PC-9 (cell line): ENCODE data around the gene NCOA3. TPM values are rescaled to one million over a fixed set of nuclear protein-coding genes. Genes with fewer than 3 reads are reported as not detected.

ENCODE experiments used
- BruUV-seq: library from RNA; stranded (reverse); fragments of 400-500 nt; replicated peaks from 2 replicates; lab custom pipeline; 2021; lab: Mats Ljungman, UMichigan
- CTCF ChIA-PET: fragments of 300-600 bp; sonication (Branson Sonifier 250); formaldehyde crosslinking; loops from one replicate; lab custom pipeline; 2022; ENCODE audit warnings: antibody characterized with exemption; lab: Charles Lee
- POLR2A ChIA-PET: fragments of 300-600 bp; sonication (Branson Sonifier 250); formaldehyde crosslinking; loops from one replicate; lab custom pipeline; 2022; ENCODE audit warnings: antibody characterized with exemption; ENCODE audit not compliant: unreplicated experiment; lab: Charles Lee
- DNase-seq, 2 experiments: peaks; one replicate each; pipeline versions ENCODE4 v3.0.0 to v3.0.0-alpha.2; 2015 to 2022; ENCODE audit warnings: mixed read lengths in 1 of 2
- H2AFZ ChIP-seq: fragments of 200-600 bp; sonication (generic); 2 replicates; pipeline ENCODE4 v1.8.1; 2017; ENCODE audit warnings: antibody characterized with exemption
- H3F3A ChIP-seq: fragments of 200-600 bp; sonication (generic); 2 replicates; pipeline ENCODE4 v1.8.1; 2017; ENCODE audit warnings: antibody characterized with exemption, mild to moderate bottlenecking, low read depth; ENCODE audit not compliant: insufficient read depth
- H3K27ac ChIP-seq: fragments of 200-600 bp; sonication (generic); 2 replicates; pipeline ENCODE4 v1.6.1; 2016; ENCODE audit warnings: mixed run types
- H3K27me3 ChIP-seq: fragments of 200-600 bp; sonication (generic); 2 replicates; pipeline ENCODE4 v1.6.1; 2016; ENCODE audit warnings: low read depth, mixed run types; ENCODE audit not compliant: insufficient read depth
- H3K36me3 ChIP-seq: fragments of 200-600 bp; sonication (generic); 2 replicates; pipeline ENCODE4 v1.6.1; 2016; ENCODE audit warnings: low read depth, mixed run types
- H3K4me1 ChIP-seq: fragments of 200-600 bp; sonication (generic); replicated peaks from 2 replicates; pipeline ENCODE4 v1.6.1; 2016; ENCODE audit warnings: mixed run types; ENCODE audit not compliant: insufficient read depth
- H3K4me2 ChIP-seq: fragments of 200-600 bp; sonication (generic); 2 replicates; pipeline ENCODE4 v1.6.1; 2017; ENCODE audit warnings: mixed run types
- H3K4me3 ChIP-seq: fragments of 200-600 bp; sonication (generic); 2 replicates; pipeline ENCODE4 v1.6.1; 2016; ENCODE audit warnings: mixed run types
- H3K79me2 ChIP-seq: fragments of 200-600 bp; sonication (generic); 2 replicates; pipeline ENCODE4 v1.6.1; 2017; ENCODE audit warnings: low read depth, mixed run types
- H3K9me2 ChIP-seq: fragments of 200-600 bp; sonication (generic); 2 replicates; pipeline ENCODE4 v1.8.1; 2017; ENCODE audit warnings: mild to moderate bottlenecking; ENCODE audit not compliant: insufficient read depth
- H3K9me3 ChIP-seq: fragments of 200-600 bp; sonication (generic); 2 replicates; pipeline ENCODE4 v1.8.1; 2016; ENCODE audit warnings: low read depth; ENCODE audit not compliant: insufficient read depth
- H4K20me1 ChIP-seq: fragments of 200-600 bp; sonication (generic); 2 replicates; pipeline ENCODE4 v1.8.1; 2017; ENCODE audit not compliant: insufficient read depth
- EZH2 ChIP-seq: fragments of 200-600 bp; sonication (generic); IDR thresholded peaks from 2 replicates; pipeline ENCODE4 v1.8.0; 2017; ENCODE audit warnings: antibody characterized with exemption, low read depth
- intact Hi-C: fragments of 100-400 bp; cut with micrococcal nuclease; formaldehyde crosslinking; loops from one replicate; pipeline ENCODE4 v1.10.0; 2022; ENCODE audit not compliant: unreplicated experiment
- total RNA-seq: library from RNA; stranded (reverse); gene quantifications from 2 replicates; pipeline ENCODE4 v1.2.3, GENCODE V29; 2021
- TF ChIP-seq, protein P1 (sequence below): fragments of 200-600 bp; sonication (generic); conservative IDR thresholded peaks from 2 replicates; pipeline ENCODE4 v1.6.1; 2017; ENCODE audit warnings: mixed run types, antibody characterized with exemption, mild to moderate bottlenecking, moderate library complexity

NCOA3 gene
- total RNA-seq, 1 experiment from 2014 or later = 78.0 TPM

DNA sequence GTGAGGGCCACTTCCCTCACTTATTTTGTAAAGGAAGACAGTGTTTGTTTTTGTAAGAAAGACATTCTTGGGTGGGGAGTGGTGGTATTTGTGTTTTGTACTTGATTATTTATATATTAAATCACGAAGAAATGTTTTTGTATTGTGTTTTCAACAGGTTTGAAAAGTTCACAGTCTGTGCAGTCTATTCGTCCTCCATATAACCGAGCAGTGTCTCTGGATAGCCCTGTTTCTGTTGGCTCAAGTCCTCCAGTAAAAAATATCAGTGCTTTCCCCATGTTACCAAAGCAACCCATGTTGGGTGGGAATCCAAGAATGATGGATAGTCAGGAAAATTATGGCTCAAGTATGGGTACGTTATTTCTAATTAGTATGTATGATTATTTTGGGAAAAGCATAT lies 137.2 kb downstream of the NCOA3 start:
- no peaks in the 10 kb centered on the region for H3K79me2 ChIP-seq
- intact Hi-C loops = no loop called here
- no peak overlapping the region for H3K4me2 ChIP-seq
- ChIA-PET CTCF (no interaction called here), POLR2A (no interaction called here)
- no peaks in the 10 kb centered on the region for H3K9me3 ChIP-seq
- H3K4me3 ChIP-seq = no peak overlapping the region
- no peak overlapping the region for H3K27ac ChIP-seq
- H3K36me3 ChIP-seq = peaks cover 71% of the 10 kb centered on the region
- TF ChIP-seq, protein P1, sequence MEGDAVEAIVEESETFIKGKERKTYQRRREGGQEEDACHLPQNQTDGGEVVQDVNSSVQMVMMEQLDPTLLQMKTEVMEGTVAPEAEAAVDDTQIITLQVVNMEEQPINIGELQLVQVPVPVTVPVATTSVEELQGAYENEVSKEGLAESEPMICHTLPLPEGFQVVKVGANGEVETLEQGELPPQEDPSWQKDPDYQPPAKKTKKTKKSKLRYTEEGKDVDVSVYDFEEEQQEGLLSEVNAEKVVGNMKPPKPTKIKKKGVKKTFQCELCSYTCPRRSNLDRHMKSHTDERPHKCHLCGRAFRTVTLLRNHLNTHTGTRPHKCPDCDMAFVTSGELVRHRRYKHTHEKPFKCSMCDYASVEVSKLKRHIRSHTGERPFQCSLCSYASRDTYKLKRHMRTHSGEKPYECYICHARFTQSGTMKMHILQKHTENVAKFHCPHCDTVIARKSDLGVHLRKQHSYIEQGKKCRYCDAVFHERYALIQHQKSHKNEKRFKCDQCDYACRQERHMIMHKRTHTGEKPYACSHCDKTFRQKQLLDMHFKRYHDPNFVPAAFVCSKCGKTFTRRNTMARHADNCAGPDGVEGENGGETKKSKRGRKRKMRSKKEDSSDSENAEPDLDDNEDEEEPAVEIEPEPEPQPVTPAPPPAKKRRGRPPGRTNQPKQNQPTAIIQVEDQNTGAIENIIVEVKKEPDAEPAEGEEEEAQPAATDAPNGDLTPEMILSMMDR = no peak
- TF ChIP-seq EZH2 = no peak
- no peaks in the 10 kb centered on the region for H3K27me3 ChIP-seq
- DNase-seq = no peak
- H4K20me1 ChIP-seq = peaks cover 7% of the 10 kb centered on the region
- no peak overlapping the region for H2AFZ ChIP-seq
- H3F3A ChIP-seq = peaks cover 48% of the 10 kb centered on the region
- H3K9me2 ChIP-seq = no peaks in the 10 kb centered on the region
- no TSS peak for BruUV-seq
- H3K4me1 ChIP-seq = no peaks in the 10 kb centered on the region

DNA sequence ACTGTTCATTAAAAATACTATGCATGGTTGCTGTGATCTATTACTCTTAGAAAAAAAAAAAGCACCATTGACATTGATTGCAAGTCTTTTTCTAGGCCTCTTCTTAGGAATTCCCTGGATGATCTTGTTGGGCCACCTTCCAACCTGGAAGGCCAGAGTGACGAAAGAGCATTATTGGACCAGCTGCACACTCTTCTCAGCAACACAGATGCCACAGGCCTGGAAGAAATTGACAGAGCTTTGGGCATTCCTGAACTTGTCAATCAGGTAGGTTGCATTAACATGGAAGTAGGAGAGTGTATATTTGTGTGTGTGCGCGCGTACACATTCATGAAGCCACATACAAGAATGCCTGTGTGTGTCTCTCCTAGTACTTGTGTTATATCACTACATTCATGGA lies 140.4 kb downstream of the NCOA3 start:
- Histone ChIP-seq H3K4me2 (no peak overlapping the region), H3K9me2 (no peaks in the 10 kb centered on the region), H4K20me1 (peaks cover 10% of the 10 kb centered on the region; the same call in 1 of the 2 replicates), H3K4me1 (no peaks in the 10 kb centered on the region), H3K27me3 (no peaks in the 10 kb centered on the region), H3F3A (peaks cover 65% of the 10 kb centered on the region), H3K9me3 (no peaks in the 10 kb centered on the region), H3K79me2 (no peaks in the 10 kb centered on the region), H3K4me3 (no peak overlapping the region), H3K36me3 (peaks cover 63% of the 10 kb centered on the region), H3K27ac (no peak overlapping the region), H2AFZ (no peak overlapping the region)
- CTCF ChIA-PET = no interaction called here
- no peak for DNase-seq
- TF ChIP-seq, protein P1 = no peak
- no peak for TF ChIP-seq EZH2
- POLR2A ChIA-PET = interaction anchor here (0.7 kb wide), 1 partner anchor 291 kb away, joined by 4 read pairs; no protein-coding TSS in a partner anchor
- BruUV-seq = no TSS peak
- intact Hi-C loops = no loop called here

DNA sequence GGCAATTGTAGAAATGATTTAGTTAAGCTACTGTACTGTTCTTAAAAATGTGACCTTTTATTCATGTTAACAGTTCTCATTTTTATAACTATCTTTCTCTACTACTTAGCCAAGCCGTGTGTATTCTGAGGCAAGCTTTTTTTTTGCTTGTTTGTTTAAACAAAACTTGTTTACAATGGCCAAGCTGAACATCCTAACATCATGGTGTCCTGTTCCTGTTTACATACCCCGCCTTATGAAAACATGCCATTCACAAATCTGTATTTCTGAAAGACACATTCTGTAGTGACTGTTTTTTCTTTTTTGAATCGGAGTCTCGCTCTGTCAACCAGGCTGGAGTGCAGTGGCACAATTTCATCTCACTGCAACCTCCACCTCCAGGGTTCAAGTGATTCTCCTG lies 140.9 kb downstream of the NCOA3 start:
- Histone ChIP-seq H3K36me3 (peaks cover 60% of the 10 kb centered on the region), H3F3A (peaks cover 65% of the 10 kb centered on the region), H3K9me2 (no peaks in the 10 kb centered on the region), H3K4me2 (no peak overlapping the region), H3K27ac (no peak overlapping the region), H3K79me2 (no peaks in the 10 kb centered on the region), H3K9me3 (no peaks in the 10 kb centered on the region), H3K4me1 (no peaks in the 10 kb centered on the region), H2AFZ (no peak overlapping the region), H3K27me3 (no peaks in the 10 kb centered on the region), H4K20me1 (peaks cover 5% of the 10 kb centered on the region; the same call in 1 of the 2 replicates), H3K4me3 (no peak overlapping the region)
- ChIA-PET CTCF (no interaction called here), POLR2A (interaction anchor here (0.6 to 0.7 kb wide), 2 partner anchors 291 to 342 kb away, joined by 3 to 4 read pairs; no protein-coding TSS in a partner anchor)
- BruUV-seq = no TSS peak
- intact Hi-C loops = no loop called here
- no peak for DNase-seq
- TF ChIP-seq EZH2 = no peak
- TF ChIP-seq, protein P1 = no peak
